Measurements from ENCODE around the gene GSTM3.

Gene GSTM3

GRCh38 chr1:109733236-109733870, 7.5 kb downstream of the GSTM3 start:
- no peak overlapping the region for H3K27ac ChIP-seq (ENCODE audit: low read depth, low read length, poor library complexity, severe bottlenecking)
- no peak overlapping the region for H3K4me2 ChIP-seq (ENCODE audit: low read length)
- H3K36me3 ChIP-seq (ENCODE audit: insufficient read depth, low read length) = no peaks in the 10 kb centered on the region
- H2AFZ ChIP-seq (ENCODE audit: low read length) = no peak overlapping the region
- H3K9me2 ChIP-seq (ENCODE audit: low read depth, low read length) = no peaks in the 10 kb centered on the region
- no peaks in the 10 kb centered on the region for H3K79me2 ChIP-seq (ENCODE audit: insufficient read depth, low read length)
- H3K4me1 ChIP-seq (ENCODE audit: insufficient read depth, low read length, severe bottlenecking) = no peaks in the 10 kb centered on the region
- H3K4me3 ChIP-seq (ENCODE audit: low read depth, low read length, poor library complexity, severe bottlenecking) = no peak overlapping the region
- 0 out of 2 replicates have a peak, but pooled peaks cover 6% of the 10 kb centered on the region for H3K27me3 ChIP-seq (ENCODE audit: insufficient read depth, low read length)
- no peaks in the 10 kb centered on the region for H4K20me1 ChIP-seq (ENCODE audit: insufficient read depth, low read length)
- no peak overlapping the region for H3K9ac ChIP-seq (ENCODE audit: low read length)
- TF ChIP-seq CTCF (IDR thresholded peaks at IDR 0.05; ENCODE audit: low read length) (no peak), EZH2 (IDR thresholded peaks at IDR 0.05; ENCODE audit: borderline replicate concordance, low read length) (no peak)
- H3F3A ChIP-seq (ENCODE audit: insufficient read depth, low read length) = no peaks in the 10 kb centered on the region
- no peaks in the 10 kb centered on the region for H3K9me3 ChIP-seq (ENCODE audit: low read length)

- Histone ChIP-seq H3K36me3 (ENCODE audit: insufficient read depth, low read length) (no peaks in the 10 kb centered on the region), H3K79me2 (ENCODE audit: insufficient read depth, low read length) (no peaks in the 10 kb centered on the region), H3K9me2 (ENCODE audit: low read depth, low read length) (no peaks in the 10 kb centered on the region), H3K9ac (ENCODE audit: low read length) (no peak overlapping the region), H4K20me1 (ENCODE audit: insufficient read depth, low read length) (no peaks in the 10 kb centered on the region), H3K27me3 (ENCODE audit: insufficient read depth, low read length) (0 out of 2 replicates have a peak, but pooled peaks cover 6% of the 10 kb centered on the region), H3K4me2 (ENCODE audit: low read length) (no peak overlapping the region), H3K4me3 (ENCODE audit: low read depth, low read length, poor library complexity, severe bottlenecking) (no peak overlapping the region), H3K9me3 (ENCODE audit: low read length) (no peaks in the 10 kb centered on the region), H2AFZ (ENCODE audit: low read length) (no peak overlapping the region), H3K27ac (ENCODE audit: low read depth, low read length, poor library complexity, severe bottlenecking) (no peak overlapping the region), H3F3A (ENCODE audit: insufficient read depth, low read length) (no peaks in the 10 kb centered on the region), H3K4me1 (ENCODE audit: insufficient read depth, low read length, severe bottlenecking) (no peaks in the 10 kb centered on the region)
- TF ChIP-seq CTCF (IDR thresholded peaks at IDR 0.05; ENCODE audit: low read length) (no peak), EZH2 (IDR thresholded peaks at IDR 0.05; ENCODE audit: borderline replicate concordance, low read length) (no peak)
Measured at GRCh38 chr1:109732390-109732881, 8.4 kb downstream of the GSTM3 start.

- TF ChIP-seq EZH2 (IDR thresholded peaks at IDR 0.05; ENCODE audit: borderline replicate concordance, low read length) (no peak), CTCF (IDR thresholded peaks at IDR 0.05; ENCODE audit: low read length) (no peak)
- Histone ChIP-seq H3K4me1 (ENCODE audit: insufficient read depth, low read length, severe bottlenecking) (no peaks in the 10 kb centered on the region), H3K9me3 (ENCODE audit: low read length) (no peaks in the 10 kb centered on the region)
Measured at GRCh38 chr1:109730666-109731065, 10.2 kb downstream of the GSTM3 start.

More at GRCh38 chr1:109730666-109731065, 10.2 kb downstream of the GSTM3 start:
- no peak overlapping the region for H2AFZ ChIP-seq (ENCODE audit: low read length)
- H3K27me3 ChIP-seq (ENCODE audit: insufficient read depth, low read length) = peaks cover 9% of the 10 kb centered on the region; the same call in 1 of the 2 replicates
- H4K20me1 ChIP-seq (ENCODE audit: insufficient read depth, low read length) = no peaks in the 10 kb centered on the region
- H3K36me3 ChIP-seq (ENCODE audit: insufficient read depth, low read length) = no peaks in the 10 kb centered on the region
- no peak overlapping the region for H3K4me2 ChIP-seq (ENCODE audit: low read length)
- H3K79me2 ChIP-seq (ENCODE audit: insufficient read depth, low read length) = no peaks in the 10 kb centered on the region
- H3K9ac ChIP-seq (ENCODE audit: low read length) = no peak overlapping the region
- no peaks in the 10 kb centered on the region for H3K9me2 ChIP-seq (ENCODE audit: low read depth, low read length)
- H3K27ac ChIP-seq (ENCODE audit: low read depth, low read length, poor library complexity, severe bottlenecking) = no peak overlapping the region
- no peak overlapping the region for H3K4me3 ChIP-seq (ENCODE audit: low read depth, low read length, poor library complexity, severe bottlenecking)
- H3F3A ChIP-seq (ENCODE audit: insufficient read depth, low read length) = no peaks in the 10 kb centered on the region

Data from OCI-LY1 (cell line).